Glutamatergic neuron (in vitro differentiated cells): Measurements from ENCODE around the gene MOB3B. TPM values are rescaled to one million over a fixed set of nuclear protein-coding genes. Genes with fewer than 3 reads are reported as not detected.

ENCODE experiments used
- DNase-seq: peaks from one replicate; pipeline ENCODE4 v3.0.0; 2022
- H3K27ac Mint-ChIP-seq: one replicate; pipeline ENCODE4 v1.8.0; 2020; ENCODE audit warnings: mild to moderate bottlenecking, mixed read lengths, inconsistent platforms; ENCODE audit not compliant: unreplicated experiment
- H3K27me3 Mint-ChIP-seq: one replicate; pipeline ENCODE4 v1.8.0; 2020; ENCODE audit warnings: mild to moderate bottlenecking, moderate library complexity, mixed read lengths, inconsistent platforms; ENCODE audit not compliant: unreplicated experiment
- H3K36me3 Mint-ChIP-seq: one replicate; pipeline ENCODE4 v1.8.0; 2020; ENCODE audit warnings: mild to moderate bottlenecking, mixed read lengths, inconsistent platforms; ENCODE audit not compliant: unreplicated experiment
- H3K4me1 Mint-ChIP-seq: one replicate; pipeline ENCODE4 v1.8.0; 2020; ENCODE audit warnings: mild to moderate bottlenecking, low read depth, mixed read lengths, inconsistent platforms; ENCODE audit not compliant: unreplicated experiment
- H3K4me3 Mint-ChIP-seq: one replicate; pipeline ENCODE4 v1.8.0; 2020; ENCODE audit warnings: mild to moderate bottlenecking, mixed read lengths, inconsistent platforms; ENCODE audit not compliant: unreplicated experiment
- H3K9me3 Mint-ChIP-seq: one replicate; pipeline ENCODE4 v1.8.0; 2020; ENCODE audit warnings: mild to moderate bottlenecking, moderate library complexity, mixed read lengths, inconsistent platforms; ENCODE audit not compliant: unreplicated experiment
- total RNA-seq: library from RNA; stranded (reverse); fragmentation: NEBNext Ultra II Directional; extraction: Animal tissue kit (Norgen Biotek cat#: 25700); gene quantifications from one replicate; pipeline ENCODE4 v1.2.1, GENCODE V29; 2021; ENCODE audit not compliant: unreplicated experiment
- TF ChIP-seq, protein P1 (sequence below): fragments of 200-600 bp; sonication (generic); IDR thresholded peaks from one replicate; pipeline ENCODE4 v1.5.0; 2021; ENCODE audit not compliant: partially characterized antibody, unreplicated experiment

The MOB3B gene
- total RNA-seq, 1 donor from 2014 or later: 1.8 TPM

DNA sequence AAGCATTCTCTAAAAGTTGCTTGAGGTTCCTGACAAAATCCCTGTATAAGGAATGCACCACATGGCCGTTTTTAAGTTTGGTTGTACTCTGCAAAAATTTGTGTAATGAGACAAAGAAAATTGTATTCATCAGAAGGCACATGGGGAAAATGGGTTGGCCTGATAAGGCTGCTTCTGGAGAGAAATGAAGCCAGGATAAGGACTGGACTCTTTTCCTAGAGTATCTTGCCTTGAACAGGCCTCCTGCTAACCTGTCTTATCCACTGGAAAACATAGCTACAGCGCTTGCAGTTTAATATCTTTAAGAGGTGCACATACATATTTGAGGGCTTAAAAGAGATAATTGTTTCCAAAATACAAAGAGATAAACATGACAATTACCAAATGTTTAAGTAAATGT lies 46.9 kb downstream of the MOB3B start:
- no peak overlapping the region for H3K4me3 Mint-ChIP-seq
- no peaks in the 10 kb centered on the region for H3K27me3 Mint-ChIP-seq
- H3K27ac Mint-ChIP-seq: no peak overlapping the region
- DNase-seq: no peak
- peaks cover 2% of the 10 kb centered on the region for H3K9me3 Mint-ChIP-seq
- H3K36me3 Mint-ChIP-seq: peaks cover 15% of the 10 kb centered on the region
- TF ChIP-seq, protein P1, sequence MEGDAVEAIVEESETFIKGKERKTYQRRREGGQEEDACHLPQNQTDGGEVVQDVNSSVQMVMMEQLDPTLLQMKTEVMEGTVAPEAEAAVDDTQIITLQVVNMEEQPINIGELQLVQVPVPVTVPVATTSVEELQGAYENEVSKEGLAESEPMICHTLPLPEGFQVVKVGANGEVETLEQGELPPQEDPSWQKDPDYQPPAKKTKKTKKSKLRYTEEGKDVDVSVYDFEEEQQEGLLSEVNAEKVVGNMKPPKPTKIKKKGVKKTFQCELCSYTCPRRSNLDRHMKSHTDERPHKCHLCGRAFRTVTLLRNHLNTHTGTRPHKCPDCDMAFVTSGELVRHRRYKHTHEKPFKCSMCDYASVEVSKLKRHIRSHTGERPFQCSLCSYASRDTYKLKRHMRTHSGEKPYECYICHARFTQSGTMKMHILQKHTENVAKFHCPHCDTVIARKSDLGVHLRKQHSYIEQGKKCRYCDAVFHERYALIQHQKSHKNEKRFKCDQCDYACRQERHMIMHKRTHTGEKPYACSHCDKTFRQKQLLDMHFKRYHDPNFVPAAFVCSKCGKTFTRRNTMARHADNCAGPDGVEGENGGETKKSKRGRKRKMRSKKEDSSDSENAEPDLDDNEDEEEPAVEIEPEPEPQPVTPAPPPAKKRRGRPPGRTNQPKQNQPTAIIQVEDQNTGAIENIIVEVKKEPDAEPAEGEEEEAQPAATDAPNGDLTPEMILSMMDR: no peak
- peaks cover 4% of the 10 kb centered on the region for H3K4me1 Mint-ChIP-seq

DNA sequence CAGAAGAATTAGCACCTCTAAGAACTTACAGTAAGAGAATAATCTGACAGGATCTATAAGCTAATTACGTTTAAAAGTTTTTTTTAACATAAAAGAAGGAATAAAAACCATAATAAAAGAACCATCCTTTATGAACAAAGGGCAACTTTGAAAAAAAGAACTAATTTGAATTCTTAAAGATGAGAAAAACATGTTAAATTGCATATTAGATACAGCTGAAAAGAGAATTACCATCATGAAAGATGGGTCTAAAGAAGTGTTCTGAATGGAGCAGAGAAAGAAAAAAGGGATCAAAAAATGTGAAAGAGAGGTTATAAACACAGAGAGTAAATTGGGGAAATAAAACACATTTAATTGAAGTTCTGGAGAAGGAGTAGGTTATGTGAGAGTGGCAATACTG lies 51.3 kb downstream of the MOB3B start:
- H3K36me3 Mint-ChIP-seq: peaks cover 15% of the 10 kb centered on the region
- no peak overlapping the region for H3K27ac Mint-ChIP-seq
- H3K9me3 Mint-ChIP-seq: peaks cover 2% of the 10 kb centered on the region
- DNase-seq: no peak
- no peaks in the 10 kb centered on the region for H3K4me1 Mint-ChIP-seq
- H3K4me3 Mint-ChIP-seq: no peak overlapping the region
- TF ChIP-seq, protein P1: no peak
- H3K27me3 Mint-ChIP-seq: no peaks in the 10 kb centered on the region

DNA sequence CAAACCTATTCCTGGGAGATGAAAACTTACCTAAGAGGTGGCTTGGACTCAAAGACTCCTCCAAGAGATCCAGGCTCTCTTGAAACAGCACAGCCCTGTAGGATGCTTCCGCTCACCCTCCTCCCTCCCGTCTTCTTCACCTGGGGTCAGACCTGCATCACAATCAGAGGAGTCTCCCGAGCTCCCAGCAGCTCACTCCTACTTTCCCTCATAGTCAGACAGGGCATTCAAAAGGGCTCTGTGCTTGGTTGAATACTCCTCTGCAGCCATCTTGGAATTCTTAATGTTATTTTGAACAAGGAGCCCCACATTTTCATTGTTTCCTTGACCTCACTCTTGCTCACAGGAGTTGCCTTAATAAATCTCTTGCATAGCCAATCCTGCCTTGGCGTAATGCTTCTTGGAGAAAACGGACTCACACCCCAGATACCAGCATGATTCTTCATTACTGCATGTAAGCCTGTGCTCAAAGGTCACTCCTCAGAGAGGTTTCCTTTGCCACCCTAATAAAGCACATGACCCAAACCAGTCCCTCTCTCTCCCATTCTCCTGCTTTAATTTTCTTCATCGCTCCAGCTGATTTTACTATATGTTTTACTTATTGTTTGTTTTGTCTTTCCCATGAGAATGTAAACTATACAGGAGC lies 52.6 kb downstream of the MOB3B start:
- TF ChIP-seq, protein P1: no peak
- Mint-ChIP-seq H3K4me1 (peaks cover 4% of the 10 kb centered on the region), H3K36me3 (peaks cover 15% of the 10 kb centered on the region), H3K9me3 (peaks cover 2% of the 10 kb centered on the region), H3K27me3 (no peaks in the 10 kb centered on the region), H3K27ac (no peak overlapping the region), H3K4me3 (no peak overlapping the region)
- DNase-seq: no peak

DNA sequence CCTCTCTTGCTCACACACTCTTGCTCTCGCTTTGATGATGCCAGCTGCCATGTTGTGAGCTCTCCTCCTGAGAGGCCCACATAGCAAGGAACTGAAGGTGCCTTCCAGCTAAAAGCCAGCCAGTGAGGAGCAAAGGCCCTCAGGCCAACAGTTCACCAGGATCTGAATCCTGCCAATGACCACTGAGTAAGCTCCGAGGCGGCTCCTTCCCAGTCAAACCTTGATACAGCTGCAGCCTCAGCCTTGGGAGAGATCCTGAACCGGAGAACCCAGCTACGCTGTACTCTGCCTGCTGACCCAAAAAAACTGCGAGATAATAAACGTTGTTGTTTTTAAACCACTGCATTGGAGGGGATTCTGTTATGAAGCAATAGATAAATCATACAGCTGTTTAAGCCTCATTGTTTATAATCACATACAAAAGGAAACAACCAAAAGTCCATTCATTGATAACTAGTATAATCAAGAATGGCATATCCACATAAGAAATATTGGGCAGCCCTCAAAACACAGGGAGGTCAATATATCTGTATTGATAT lies 54.5 kb downstream of the MOB3B start:
- Mint-ChIP-seq H3K27ac (no peak overlapping the region), H3K36me3 (peaks cover 10% of the 10 kb centered on the region), H3K4me3 (no peak overlapping the region), H3K9me3 (peaks cover 3% of the 10 kb centered on the region), H3K4me1 (peaks cover 15% of the 10 kb centered on the region), H3K27me3 (no peaks in the 10 kb centered on the region)
- no peak for DNase-seq
- TF ChIP-seq, protein P1: no peak

DNA sequence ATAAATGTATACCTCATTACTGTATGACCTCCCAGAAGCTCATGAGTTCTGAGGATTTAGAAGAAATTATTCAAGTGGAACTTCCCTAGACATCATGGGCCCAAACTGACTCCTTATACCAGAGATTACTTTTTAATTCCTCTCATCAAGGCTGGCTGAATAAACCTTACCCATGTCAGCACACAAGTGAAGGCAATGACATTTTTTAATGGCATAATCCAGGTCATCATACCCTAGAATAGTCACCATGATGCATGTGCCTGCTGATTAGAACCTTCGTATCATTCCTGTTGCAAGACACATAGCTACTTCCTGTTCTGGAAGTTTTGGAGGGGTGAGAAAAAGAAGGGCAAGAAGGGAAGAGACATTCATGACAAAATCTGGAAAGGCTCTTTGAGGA lies 55.3 kb downstream of the MOB3B start:
- H3K27ac Mint-ChIP-seq: no peak overlapping the region
- TF ChIP-seq, protein P1: no peak
- no peak overlapping the region for H3K4me3 Mint-ChIP-seq
- H3K27me3 Mint-ChIP-seq: no peaks in the 10 kb centered on the region
- peaks cover 3% of the 10 kb centered on the region for H3K9me3 Mint-ChIP-seq
- peaks cover 10% of the 10 kb centered on the region for H3K36me3 Mint-ChIP-seq
- H3K4me1 Mint-ChIP-seq: peaks cover 15% of the 10 kb centered on the region
- no peak for DNase-seq
